HG03558 (cell line): ENCODE data around the gene EMB.
"Not testable (repeated sequence)": the region's sequence is repeated elsewhere in the genome, so short reads cannot be mapped to it uniquely, and the experiment has no call there.

Experiments
- ATAC-seq: cut with Tn5 transposase; IDR thresholded peaks from one replicate; pipeline ENCODE4 v1.9.1; 2021; ENCODE audit warnings: moderate number of reproducible peaks; ENCODE audit not compliant: unreplicated experiment; ENCODE audit errors: extremely low read depth

EMB gene

GRCh38 chr5:50440651-50441492 lies at the start of gene EMB:
Gene EMB (minus strand): TSS chr5:50441288. CDS start chr5:50441151, 137 bp downstream.
- ATAC-seq: peak; percentile 32

GRCh38 chr5:50489491-50489890 lies 48.4 kb upstream of the EMB start:
- ATAC-seq: not testable (repeated sequence)

GRCh38 chr5:50478790-50479189 lies 37.7 kb upstream of the EMB start:
- ATAC-seq: not testable (repeated sequence)

GRCh38 chr5:50476549-50476948 lies 35.5 kb upstream of the EMB start:
- peak; percentile 97 for ATAC-seq

GRCh38 chr5:50465015-50465414 lies 23.9 kb upstream of the EMB start:
- ATAC-seq: not testable (repeated sequence)

GRCh38 chr5:50463726-50464125 lies 22.6 kb upstream of the EMB start:
- no peak for ATAC-seq

- no peak for ATAC-seq
Observed at GRCh38 chr5:50463047-50463446, 22.0 kb upstream of the EMB start.

- not testable (repeated sequence) for ATAC-seq
Observed at GRCh38 chr5:50462579-50462978, 21.5 kb upstream of the EMB start.

- ATAC-seq: not testable (repeated sequence)
Observed at GRCh38 chr5:50458372-50458771, 17.3 kb upstream of the EMB start.

- ATAC-seq: not testable (repeated sequence)
Observed at GRCh38 chr5:50449241-50449640, 8.2 kb upstream of the EMB start.

GRCh38 chr5:50447941-50448340 lies 6.9 kb upstream of the EMB start:
- ATAC-seq: no peak

GRCh38 chr5:50447228-50447627 lies 6.1 kb upstream of the EMB start:
- ATAC-seq: no peak

GRCh38 chr5:50445296-50445949 lies 4.3 kb upstream of the EMB start:
- ATAC-seq: peak; percentile 84

GRCh38 chr5:50442559-50443539 lies 1.8 kb upstream of the EMB start:
- not testable (repeated sequence) for ATAC-seq

- no peak for ATAC-seq
Observed at GRCh38 chr5:50441493-50441955, 436 bp upstream of the EMB start.

GRCh38 chr5:50439221-50439620 lies 1.9 kb downstream of the EMB start:
- ATAC-seq: no peak

- ATAC-seq: not testable (repeated sequence)
Observed at GRCh38 chr5:50438060-50438459, 3.0 kb downstream of the EMB start.

GRCh38 chr5:50435168-50435567 lies 5.9 kb downstream of the EMB start:
- ATAC-seq: no peak

GRCh38 chr5:50431133-50431904 lies 9.8 kb downstream of the EMB start:
- ATAC-seq: not testable (repeated sequence)
